GM12801 (cell line): Measurements from ENCODE around the gene AKAP10.

Source experiments
- TF ChIP-seq, protein P1 (sequence below): IDR thresholded peaks from one replicate; pipeline ENCODE4 v1.5.1; 2011; ENCODE audit warnings: control low read depth; ENCODE audit not compliant: insufficient read length; ENCODE audit errors: extremely low read depth

The AKAP10 gene

DNA sequence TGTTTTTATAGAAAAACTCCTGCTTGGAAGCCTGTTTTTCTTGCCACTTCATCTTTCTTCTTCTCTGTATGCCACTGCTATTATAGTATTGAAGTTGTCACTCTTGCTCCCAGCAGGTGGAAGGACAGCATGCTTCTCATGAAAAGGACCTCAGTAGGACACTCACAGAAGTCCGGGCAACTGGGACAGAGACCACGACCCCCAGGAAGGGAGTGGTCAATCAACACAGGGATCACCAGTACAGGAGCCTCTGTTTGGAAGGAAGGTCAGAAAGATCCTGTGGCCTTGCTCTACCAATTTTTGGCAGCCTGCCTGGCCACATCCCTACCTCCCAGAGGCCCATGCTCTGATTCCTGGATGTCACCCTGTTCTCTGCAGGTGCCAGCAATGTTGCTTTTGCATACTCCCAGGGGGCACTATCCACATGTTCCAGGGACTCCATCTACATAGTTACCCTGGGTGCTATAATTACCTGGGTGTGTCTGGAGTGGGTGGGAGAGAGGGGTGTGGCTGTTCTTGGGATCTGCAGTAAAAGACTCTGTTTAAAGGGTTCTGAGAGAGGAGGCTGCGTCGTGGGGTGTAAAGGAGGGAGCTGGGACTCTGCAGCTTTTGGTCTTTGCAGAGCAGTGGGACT is 13.7 kb upstream of the AKAP10 start:
- TF ChIP-seq, protein P1, sequence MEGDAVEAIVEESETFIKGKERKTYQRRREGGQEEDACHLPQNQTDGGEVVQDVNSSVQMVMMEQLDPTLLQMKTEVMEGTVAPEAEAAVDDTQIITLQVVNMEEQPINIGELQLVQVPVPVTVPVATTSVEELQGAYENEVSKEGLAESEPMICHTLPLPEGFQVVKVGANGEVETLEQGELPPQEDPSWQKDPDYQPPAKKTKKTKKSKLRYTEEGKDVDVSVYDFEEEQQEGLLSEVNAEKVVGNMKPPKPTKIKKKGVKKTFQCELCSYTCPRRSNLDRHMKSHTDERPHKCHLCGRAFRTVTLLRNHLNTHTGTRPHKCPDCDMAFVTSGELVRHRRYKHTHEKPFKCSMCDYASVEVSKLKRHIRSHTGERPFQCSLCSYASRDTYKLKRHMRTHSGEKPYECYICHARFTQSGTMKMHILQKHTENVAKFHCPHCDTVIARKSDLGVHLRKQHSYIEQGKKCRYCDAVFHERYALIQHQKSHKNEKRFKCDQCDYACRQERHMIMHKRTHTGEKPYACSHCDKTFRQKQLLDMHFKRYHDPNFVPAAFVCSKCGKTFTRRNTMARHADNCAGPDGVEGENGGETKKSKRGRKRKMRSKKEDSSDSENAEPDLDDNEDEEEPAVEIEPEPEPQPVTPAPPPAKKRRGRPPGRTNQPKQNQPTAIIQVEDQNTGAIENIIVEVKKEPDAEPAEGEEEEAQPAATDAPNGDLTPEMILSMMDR = no peak

DNA sequence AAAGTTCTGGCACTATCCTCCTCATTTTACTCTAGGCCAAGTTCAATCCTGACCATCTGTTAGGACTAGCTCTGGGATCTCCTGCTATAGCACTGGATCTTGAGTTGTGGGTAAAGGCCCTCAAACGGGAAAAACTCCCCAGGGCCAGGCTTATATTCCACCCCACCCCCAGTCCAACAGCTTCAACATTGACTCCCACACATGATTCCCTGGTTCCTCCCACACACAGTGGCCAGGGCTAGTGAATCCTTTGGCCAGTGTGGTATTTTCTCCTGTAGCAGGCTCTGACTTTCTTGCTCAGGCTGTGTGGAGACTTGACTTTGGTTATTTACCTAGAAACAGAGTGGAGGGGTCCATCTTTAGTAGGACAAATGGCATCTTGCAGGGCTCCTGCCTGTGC is 10.3 kb upstream of the AKAP10 start:
- TF ChIP-seq, protein P1 = no peak

GRCh38 chr17:19986941-19987861 is 9.6 kb upstream of the AKAP10 start:
- TF ChIP-seq, protein P1 = no peak

DNA sequence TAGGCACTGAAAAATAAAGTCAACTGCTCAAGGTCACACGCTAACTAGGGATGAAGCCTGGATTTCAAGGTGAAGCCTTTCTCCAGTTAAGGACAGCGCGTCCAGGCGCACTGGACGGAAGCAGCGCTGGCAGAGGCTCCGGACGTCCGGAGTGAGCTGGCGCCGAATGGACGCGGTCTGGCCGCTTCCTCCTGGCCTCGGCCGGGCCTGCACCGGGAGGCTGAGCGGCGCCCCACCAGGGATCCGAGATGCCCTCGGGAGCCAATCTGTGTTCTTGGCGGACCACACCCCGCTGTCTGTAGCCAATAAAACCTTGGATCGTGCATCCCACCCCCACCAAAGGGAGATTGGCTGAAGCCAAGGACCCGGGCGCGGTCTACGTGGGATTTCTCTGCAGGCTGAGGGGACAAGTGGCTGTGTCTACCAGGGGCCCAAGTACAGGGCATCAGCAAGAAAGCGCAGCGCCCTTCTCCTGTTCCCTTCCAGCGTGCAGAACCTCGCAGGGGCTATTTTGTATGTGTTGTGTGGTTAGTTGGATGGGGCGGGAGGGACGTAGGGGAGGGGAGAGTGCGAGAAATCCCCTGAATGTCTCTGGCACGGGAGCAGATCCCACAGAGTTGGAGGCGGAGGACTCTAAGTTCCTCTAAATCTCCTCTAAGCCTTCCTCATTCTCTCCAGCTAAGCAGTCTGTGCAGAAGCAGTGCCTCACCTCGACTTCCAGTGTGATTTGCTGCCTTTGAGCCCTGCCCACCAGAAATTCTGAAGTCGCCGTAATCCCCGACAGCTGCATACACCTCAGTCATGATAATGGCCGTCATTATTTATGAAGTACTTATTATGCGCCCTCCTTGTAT is 2.5 kb upstream of the AKAP10 start:
- TF ChIP-seq, protein P1 = no peak

- TF ChIP-seq, protein P1 = no peak
Observed at GRCh38 chr17:19978805-19979211, 1.2 kb upstream of the AKAP10 start.

- TF ChIP-seq, protein P1 = no peak
Observed at GRCh38 chr17:19978209-19978802, 678 bp upstream of the AKAP10 start.
